Ureter (tissue), 1 donor: Measurements from ENCODE around the gene CFAP61. TPM values are rescaled to one million over a fixed set of nuclear protein-coding genes. Genes with fewer than 3 reads are reported as not detected.

Source experiments
- DNase-seq: peaks from one replicate; pipeline ENCODE4 v3.0.0-alpha.2; 2020; ENCODE audit warnings: low spot score
- total RNA-seq: library from RNA; stranded (reverse); gene quantifications from one replicate; pipeline ENCODE4 v1.2.4, GENCODE V29; 2023
- donor health status: DM: yes; HTN: yes; CAD: no.

CFAP61 gene
- total RNA-seq, 1 donor from 2014 or later: 0.39 TPM

DNA sequence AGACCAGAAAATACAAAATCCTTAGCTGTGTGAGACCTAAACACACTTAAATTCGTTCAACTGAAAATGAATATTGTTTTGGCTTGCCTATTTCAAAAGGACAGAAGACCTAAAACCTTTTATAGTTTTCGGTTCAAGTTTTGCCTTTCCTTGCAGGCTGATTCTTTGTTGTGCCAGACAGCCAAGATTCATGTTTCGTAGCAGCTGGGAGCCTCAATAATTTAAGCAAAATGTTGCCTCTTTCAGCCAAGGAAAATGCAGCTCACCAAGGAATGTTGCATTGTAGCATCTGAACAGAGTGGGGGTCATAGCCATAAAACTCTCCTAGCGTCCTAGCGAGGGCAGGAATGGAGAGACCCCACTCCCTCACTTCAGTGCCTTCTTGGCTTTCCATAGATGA lies 223.3 kb downstream of the CFAP61 start:
- DNase-seq: no peak

DNA sequence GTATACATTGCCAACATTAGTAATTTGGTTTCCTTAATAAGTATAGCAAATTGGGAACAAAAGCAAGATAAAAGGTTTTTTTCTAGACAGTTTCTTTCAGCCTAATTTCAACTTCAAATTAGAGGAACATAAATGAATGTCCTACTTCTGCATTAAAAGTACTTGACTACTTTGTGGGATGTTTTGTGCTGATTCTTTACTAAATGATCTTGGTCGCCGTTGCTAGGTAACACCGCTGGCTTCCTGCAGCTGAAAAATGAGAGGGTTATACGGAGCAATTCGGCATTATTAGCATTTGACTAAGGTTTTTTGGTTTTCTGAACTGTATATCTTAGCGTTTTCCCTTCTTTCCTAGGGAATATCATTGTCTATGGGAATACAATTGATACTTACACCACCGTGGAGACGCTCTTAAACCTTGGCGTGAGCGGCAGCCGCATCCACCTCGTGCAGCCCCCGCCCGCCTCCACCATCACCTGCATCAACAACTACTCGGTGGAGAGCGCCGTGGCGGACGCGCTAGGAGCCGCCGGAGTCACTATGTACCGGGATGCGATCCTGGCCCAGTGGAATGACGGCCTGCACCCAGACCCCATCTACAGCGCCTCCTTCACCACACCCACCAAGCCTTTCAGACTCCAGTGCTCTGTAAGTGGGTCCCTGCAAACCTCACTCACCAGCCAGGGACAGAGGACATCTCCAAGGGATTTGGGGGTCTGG lies 224.6 kb downstream of the CFAP61 start:
- DNase-seq: no peak

DNA sequence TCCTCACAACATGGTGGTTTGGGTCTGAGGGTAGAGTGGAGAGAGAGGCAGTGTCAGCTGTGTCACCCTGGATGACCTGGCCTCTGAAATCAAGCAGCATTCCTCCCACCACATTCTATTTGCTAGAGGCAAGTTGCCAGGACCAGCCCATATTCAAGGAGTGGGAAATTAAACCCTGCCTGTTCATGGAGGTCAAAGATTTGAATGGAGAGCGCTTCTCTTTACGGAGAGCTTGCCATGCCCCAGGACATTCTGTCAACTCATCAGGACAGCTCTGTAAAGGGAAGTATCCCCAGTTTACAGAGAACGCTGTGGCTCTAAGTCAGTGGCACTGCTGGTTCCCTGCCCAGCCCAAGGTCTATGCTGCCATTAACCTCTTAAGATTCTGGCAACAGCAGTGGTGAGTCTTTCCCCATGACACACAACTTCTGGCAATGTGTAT lies 225.6 kb downstream of the CFAP61 start:
- DNase-seq: no peak

DNA sequence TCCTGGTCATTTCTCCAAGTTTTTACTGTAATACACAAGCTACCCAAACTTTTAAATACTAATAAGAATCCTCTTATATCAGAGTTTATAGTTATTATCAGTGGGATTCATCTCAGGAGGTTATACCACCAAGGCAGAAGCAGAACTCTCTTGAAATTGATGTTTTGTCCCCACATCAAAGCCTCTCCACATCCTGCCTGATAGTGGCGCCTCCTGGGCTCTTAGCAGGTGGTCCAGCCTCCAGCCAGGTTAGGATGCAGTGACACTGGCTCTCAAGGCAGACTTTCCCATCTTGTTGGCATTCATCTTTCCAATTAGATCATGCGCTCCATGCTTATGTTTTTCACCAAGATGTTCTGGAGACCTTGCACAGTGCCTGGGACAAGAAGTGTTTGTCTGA lies 233.7 kb downstream of the CFAP61 start:
- no peak for DNase-seq

DNA sequence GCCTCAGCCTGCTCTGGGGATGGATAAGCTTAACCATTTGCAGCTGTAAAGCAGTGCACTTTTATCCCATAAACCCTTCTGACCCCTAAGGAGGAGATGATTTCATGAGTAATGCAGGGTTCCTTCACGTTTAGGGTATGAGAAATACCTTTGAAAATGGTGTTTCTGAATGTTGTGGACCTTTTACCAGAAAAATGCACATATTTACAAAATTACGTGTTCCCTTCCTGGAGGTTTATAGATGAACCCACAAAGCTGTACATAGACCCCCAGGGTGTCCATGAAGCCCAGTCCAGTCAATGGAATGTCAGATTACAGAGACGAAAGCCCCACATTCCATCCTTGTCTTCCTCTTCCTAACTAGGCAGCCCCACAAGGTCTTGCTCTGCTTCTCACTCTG lies 237.0 kb downstream of the CFAP61 start:
- DNase-seq: no peak

DNA sequence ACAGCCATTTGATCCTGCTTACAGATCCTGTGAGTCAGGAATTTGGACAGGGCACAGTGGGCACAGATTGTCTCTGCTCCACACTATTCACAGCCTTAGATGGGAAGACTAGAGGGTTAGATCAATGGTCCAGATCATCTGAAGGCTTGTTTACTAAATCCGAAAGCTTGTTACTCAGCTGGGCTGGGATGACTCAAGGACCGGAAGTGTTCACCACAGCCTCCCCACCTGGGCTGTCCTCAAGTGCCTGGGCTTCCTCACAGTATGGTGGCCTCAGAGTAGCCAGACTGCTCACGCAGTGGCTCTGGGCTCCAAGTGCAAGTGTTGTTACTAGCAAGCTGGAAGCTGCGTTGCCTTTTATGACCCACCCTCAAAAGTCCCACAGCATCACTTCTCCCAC lies 240.1 kb downstream of the CFAP61 start:
- DNase-seq: no peak

DNA sequence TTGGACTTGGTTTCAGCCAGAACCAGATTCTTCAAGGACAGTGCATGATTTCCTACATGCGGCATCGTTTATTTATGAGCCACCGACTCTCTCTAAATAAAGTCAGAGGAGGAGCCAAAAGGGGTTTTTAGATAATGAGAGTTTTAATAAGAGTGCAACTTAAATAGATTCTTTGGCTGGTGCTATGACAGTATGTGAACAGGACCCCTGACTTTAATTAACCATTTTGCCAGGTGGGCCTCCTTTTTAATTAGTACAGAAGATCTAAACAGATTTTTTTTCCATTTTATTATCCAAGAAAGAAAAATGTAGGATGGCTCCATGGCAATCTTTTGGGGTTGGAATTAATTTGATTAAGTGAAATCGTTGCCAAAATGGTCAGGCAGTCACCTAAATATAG lies 240.8 kb downstream of the CFAP61 start:
- no peak for DNase-seq

DNA sequence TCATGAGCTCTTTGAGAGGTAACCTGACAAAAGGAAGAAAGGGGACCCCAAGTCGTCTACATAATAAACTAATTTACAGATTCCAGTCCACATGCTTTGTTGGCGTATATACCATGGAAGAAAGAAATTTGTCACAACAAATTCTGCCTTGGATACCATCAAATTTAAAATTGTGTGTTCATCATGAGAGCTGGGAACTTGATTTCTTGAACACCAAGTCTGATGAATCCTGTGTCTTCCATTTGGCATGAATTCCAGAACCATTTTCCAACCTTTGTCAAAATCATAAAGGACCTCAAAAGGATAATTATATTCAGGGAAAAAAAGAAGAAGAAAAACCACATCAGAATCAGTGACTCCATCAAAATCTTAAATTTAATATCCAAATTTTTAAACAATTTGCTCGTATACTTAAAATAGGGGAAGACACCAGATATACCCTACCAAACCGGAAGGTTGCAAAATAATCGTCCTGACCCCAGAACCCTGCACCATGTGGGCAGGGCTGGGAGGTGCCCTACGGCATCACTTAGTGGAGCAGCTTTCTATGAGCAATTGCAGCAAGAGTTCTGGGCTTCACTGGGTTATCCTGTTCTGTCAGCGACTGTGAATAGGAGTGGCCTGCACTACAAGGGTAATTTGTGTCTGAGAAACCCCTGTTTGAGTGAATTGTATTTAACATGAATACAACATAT lies 241.5 kb downstream of the CFAP61 start:
- DNase-seq: no peak

DNA sequence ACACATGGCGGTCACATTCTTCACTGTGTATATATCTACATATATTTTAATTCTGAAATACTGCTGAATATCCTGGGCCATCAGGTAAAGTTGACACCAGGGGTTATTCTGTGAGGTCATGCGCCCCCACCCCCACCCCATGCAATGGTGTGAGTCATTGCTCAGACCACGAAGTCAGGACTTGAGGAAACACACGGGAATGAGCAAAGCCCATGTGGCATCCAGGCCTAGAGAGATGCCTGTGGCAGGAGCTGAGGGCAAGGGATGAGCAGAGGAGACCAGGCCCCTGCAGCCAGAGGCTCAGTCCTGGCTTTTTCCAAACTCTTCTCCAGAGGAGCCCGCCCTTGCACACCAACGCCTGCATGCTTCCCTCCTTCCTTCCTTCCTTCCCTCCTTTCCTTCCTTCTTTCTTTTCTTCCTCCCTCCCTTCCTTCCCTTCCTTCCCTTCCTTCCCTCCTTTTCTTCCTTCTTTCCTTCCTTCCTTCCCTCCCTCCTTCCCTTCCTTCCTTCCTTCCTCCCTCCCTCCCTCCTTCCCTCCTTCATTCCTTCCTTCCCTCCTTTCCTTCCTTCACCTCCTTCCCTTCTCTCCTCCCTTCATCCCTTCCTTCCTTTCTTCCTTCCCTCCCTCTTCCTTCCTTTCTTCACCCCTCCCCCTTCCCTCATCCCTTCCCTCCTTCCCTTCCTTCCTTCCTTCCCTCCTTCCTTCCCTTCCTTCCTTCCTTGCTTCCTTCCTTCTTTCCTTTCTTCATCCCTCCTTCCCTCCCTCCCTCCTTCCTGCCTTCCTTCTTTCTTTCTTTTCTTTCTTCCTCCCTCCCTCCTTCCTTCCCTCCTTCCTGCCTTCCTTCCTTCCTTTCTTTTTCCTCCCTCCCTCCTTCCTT lies 243.5 kb downstream of the CFAP61 start:
- DNase-seq: no peak

DNA sequence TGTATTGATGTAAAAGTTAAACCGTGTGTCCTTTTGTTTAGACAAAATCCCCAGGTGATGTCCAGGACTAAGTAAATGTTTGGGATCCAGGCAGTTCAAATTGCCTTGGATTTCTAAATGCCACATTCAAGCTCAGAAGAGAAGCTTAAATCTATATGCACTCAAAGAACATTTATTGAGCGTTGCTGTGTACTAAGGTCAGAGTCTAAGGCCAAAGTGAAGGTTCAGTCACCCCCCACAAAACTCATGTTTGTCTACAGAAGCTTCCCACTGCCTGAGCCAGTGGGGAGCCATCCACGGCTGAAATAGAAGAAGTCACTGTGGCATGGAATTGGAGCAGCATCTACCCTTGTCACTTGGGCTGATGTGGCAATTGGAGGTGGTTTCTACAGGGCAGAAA lies 244.8 kb downstream of the CFAP61 start:
- DNase-seq: no peak

DNA sequence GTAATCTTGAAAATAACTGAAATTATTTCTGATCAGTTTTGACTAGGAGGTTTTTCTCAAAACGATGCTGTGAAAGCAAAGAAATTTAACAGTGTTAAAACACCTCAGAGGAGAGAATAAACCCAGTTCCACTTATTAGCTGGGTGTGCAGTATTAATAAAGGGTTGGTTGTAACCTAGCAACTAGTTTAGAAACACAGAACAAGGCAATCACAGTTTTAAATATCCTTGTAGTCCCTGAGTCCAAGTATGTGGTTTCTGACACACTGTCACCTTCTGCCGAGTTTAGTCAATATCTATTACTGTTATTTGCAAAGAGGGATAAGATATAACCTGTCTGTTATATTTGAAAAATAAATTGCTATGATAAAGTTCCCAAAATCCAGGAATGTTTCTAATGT lies 245.4 kb downstream of the CFAP61 start:
- DNase-seq: no peak

DNA sequence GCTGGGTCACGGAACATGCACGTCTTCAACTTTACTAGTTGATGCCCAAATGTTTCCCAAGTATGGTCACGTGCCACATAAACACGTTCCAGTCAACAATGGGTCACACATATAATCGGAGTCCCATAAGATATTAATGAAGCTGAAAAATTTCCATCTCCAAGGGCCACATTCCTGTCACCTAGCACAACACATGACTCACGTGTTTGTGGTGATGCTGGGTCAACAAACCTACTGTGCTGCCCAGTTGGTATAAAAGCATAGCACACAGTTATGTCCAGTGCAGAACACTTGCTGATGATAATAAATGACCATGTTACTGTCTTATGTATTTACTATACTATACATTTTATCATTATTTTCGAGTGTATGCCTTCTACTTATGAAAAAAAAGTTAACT lies 247.6 kb downstream of the CFAP61 start:
- no peak for DNase-seq

DNA sequence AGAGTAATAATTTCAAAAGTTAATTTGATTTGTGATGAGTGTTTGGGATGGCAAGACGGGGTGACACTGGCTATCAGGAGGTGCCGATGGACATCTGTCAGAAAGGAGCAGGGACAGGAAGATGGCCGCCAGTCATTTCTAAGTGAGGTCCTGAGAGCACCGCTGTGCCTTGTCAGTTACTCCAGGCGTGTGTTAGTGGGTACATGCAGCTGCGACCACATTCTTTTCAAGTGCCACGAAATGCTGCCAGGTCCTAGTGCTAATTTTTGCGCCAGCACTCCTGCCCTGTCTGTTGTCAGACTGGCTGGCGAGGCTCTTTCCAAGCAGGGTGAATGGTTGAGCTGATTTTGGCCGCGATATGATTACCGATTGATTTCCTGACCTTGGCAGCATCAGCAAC lies 251.0 kb downstream of the CFAP61 start:
- no peak for DNase-seq

DNA sequence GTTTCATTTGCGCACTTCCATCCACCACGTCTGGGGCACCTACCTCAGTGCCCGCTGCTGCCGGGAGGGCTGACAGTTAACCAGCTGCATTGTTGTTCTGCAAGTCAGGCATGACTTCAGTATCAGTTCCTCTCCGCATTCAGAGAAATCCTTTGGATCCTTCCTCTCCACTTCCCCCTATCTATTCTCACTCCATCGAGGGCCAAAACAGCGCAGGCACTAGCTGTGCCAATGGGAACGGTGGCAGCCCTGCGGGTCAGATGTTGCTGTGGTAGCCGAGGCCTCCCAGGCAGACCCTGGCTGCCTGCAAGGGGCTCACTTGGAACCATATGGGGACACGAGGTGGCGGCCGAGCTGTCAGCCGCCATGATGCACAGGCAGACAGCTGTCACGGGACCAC lies 251.4 kb downstream of the CFAP61 start:
- no peak for DNase-seq

DNA sequence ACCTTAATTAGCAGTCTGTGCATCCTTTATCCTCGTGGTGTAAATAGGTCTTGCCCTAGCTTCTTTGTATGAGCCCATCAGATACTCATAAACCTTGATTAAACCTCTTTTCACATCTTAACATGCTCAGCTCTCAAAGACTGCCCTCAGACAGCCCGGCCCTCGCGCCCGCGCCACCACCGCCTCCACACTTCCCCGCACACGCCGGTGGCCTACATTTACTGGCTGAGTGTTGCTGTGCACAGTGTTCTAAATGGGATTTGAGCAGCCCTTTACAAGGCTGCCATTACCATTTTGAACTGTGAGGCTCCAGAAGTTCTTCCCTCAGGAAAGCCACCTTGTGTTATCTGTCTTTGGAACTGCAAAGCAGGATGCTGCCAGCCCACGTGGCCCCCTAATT lies 252.6 kb downstream of the CFAP61 start:
- DNase-seq: no peak

DNA sequence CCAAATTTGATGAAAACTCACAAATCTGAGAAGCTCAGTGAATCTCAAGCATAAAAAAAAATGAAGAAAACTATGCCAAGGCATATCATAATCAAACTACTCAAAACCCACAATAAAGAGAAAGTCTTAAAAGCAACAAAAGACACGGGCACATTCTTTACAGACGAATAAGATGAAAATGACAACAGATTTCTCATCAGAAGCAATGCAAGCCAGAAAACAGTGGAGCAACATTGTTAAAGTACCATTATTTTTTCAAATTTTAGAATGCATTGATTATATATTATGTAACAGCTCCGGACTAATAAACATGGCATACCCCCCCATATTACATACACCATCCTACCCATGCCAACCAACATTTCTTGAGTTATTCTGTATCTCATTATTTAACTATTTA lies 260.2 kb downstream of the CFAP61 start:
- DNase-seq: no peak

DNA sequence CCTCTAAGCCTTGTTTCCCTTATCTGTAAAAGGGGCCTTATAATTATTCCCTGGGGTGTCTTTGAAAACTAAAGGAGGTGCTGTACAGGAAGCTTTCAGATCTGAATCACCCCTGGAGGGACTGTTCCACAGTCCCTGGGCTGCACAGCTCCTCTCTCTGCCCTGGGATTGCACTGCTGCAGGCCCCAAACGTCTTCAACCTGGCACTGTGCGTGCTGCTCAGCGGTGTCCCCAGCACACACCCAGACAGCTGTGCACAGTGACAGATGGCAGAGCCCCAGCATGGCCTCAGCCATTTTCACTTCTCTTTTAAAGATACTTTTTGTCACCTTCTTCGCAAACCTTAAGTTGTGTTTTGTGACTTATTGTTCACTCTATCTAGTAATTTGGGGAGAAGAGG lies 264.9 kb downstream of the CFAP61 start:
- DNase-seq: no peak

DNA sequence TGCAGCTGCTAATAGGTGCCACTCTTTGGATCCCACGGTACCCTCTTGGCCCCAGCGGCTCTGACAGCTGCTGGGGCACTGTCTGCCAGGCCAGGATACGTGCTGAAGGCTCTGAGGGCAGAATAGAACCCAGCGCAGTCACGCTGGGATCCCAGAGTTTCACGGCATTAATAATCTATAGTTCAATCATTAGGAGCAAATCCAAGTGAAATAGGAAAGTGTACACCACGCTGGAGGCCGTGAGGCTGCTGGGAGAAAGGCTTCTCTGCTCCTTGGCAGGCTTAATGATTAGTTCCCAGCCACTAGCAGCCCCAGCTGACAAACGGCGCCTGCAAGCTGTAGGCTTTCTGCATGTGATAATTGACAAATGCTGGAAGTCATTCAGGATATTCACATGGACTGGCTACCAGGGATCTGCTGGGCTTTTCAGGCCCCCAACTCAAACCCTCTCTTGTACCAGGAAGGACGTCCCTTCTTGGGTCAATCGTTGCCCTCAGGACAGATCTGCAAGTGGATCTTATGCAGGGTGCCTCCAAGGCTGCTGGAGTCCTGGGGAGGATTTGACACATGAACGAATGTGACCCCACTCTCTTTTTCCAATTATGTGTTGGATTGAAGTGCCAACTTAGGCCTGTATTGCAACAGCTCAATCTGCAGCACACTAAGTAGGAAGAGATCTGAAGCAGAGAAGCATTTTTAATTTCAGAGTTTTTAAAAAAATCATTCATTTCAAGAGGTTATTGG lies 265.5 kb downstream of the CFAP61 start:
- DNase-seq: no peak

DNA sequence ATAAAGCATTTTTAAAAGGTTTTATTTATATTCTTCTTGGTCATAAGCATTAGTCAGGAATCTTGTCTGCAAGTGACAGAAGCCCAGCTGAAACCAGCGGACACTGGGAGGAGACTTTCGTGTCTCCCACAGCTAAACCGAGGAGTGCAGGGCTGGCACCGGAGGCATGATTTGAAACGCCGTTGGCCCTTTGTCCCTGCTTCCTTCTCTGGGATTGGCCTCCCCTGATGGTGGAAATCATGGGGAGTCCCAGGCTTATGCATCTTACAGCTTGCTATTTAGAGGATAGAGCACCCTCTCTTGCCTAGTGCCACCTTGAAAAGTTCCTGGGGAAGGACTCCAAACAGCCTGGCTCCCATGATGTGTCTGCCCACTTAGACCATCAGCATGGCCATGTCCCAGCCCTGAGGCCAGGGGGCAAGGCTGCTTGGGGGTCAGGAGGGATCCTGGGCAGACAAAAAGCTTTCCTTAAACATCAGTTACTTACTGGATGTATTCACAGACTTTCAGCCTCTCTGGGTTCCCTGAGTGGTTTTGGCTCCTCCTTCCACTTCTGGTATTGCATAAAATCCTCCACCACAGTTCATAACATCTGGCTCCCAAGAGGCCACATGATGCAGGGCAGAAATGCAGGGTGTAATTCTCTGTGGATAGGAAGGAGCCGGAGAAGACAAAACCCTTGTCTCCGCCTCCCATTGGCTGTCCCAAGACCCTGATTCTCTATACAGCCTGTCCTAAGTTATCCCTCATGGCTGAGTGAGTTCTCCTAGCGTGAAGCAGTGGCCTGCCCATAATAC lies 266.2 kb downstream of the CFAP61 start:
- no peak for DNase-seq

DNA sequence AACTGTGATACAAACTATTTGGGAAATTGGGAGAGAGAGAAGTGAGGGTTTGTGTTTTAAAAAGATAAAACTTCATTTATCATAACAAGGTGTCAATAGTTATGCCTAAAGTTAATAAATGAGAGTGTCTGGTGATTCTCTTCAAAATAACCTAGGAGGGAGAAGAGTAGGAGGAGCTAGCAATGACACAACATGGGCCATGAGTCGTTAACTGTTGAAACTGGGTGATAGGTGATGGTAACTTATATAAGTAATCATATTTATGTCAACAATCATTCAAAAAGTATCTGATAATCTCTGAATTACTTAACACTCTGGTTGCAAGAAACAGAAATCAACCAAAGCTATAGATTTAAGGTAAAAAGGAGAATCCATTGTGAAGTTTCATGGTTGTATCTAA lies 268.8 kb downstream of the CFAP61 start:
- no peak for DNase-seq

DNA sequence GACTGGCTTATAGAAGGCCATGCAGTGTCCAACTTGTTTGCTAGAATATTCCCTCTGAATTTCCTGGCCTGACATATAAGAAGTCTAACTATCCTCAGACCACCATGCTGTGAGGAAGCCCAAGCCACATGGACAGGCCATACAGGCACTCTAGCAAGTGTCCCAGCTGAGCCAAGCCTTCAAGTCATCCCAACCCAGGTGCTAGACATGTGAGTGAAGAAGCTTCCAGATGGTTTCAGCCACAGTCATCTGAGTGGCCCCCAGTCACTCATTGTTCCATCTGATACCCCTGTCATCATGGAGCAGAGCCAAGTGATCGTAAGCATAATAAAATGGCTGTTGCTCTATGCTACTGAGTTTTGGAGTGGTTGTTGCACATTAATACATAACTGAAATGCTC lies 269.6 kb downstream of the CFAP61 start:
- no peak for DNase-seq
